ENCODE measurements around the gene MYO18A. TPM values are rescaled to one million over a fixed set of nuclear protein-coding genes. Genes with fewer than 3 reads are reported as not detected.
A peak's percentile ranks its signal among the peaks of the same experiment; 100 is the strongest.
"Not testable (repeated sequence)": the region's sequence is repeated elsewhere in the genome, so short reads cannot be mapped to it uniquely, and the experiment has no call there.

MYO18A gene
- total RNA-seq, 1 donor from 2014 or later: 317 TPM

DNA sequence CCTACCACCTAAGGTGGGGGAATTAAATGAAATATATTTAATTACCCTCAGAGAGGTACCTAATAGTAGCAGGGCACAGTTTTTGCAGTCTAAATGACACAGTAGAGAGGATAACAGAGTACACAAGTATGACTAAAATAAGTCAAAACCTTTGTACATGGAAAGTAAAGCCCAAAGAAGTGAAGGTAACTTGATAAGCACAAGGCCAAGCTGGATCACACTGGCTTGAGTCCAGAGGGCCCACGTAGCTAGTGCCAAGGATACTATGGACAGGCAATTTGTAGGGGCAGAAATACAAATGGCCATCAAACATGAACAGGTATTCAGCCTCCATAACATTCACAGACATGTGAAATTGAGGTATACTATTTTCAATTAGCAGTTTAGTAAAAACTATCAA lies 7.6 kb downstream of the MYO18A start:
- intact Hi-C loops (cut with DNase I): no loop called here
- peak; percentile 50 for DNase-seq (ENCODE audit: low spot score)

DNA sequence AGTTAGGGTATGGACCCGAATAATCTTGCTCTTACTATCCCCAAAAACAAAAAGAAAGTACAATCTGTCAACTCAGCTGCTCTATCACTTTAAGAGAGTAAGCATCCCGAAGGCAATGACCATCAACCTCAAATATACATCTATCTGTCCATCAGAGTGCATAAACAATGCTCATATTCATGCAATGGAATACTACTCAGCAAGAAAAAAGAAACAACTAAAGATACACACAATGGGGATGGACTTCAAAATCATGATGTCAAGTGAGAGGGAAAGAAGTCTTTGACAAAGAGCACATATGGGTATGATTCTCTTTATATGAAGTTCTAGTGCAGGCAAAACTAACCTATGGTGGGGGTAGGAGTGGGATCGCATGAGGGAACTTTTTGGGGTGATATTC lies 9.5 kb downstream of the MYO18A start:
- intact Hi-C loops (cut with DNase I): no loop called here
- DNase-seq (ENCODE audit: low spot score): no peak

- intact Hi-C loops (cut with DNase I): no loop called here
- peak; percentile 66 for DNase-seq (ENCODE audit: low spot score)
Observed at GRCh38 chr17:29169806-29170591, 10.2 kb downstream of the MYO18A start.

GRCh38 chr17:29168759-29169126 lies 11.5 kb downstream of the MYO18A start:
- intact Hi-C loops (cut with DNase I): not testable (repeated sequence)
- peak; percentile 35 for DNase-seq (ENCODE audit: low spot score)

GRCh38 chr17:29168079-29168758 lies 12.0 kb downstream of the MYO18A start:
- DNase-seq (ENCODE audit: low spot score): peak; percentile 71
- intact Hi-C loops (cut with DNase I): no loop called here

- no peak for DNase-seq (ENCODE audit: low spot score)
- intact Hi-C loops (cut with DNase I): no loop called here
Observed at GRCh38 chr17:29167393-29168078, 12.7 kb downstream of the MYO18A start.

GRCh38 chr17:29166507-29166887 lies 13.7 kb downstream of the MYO18A start:
- DNase-seq (ENCODE audit: low spot score): peak; percentile 55
- intact Hi-C loops (cut with DNase I): no loop called here

GRCh38 chr17:29165800-29166506 lies 14.2 kb downstream of the MYO18A start:
- peak; percentile 66 for DNase-seq (ENCODE audit: low spot score)
- intact Hi-C loops (cut with DNase I): no loop called here

DNA sequence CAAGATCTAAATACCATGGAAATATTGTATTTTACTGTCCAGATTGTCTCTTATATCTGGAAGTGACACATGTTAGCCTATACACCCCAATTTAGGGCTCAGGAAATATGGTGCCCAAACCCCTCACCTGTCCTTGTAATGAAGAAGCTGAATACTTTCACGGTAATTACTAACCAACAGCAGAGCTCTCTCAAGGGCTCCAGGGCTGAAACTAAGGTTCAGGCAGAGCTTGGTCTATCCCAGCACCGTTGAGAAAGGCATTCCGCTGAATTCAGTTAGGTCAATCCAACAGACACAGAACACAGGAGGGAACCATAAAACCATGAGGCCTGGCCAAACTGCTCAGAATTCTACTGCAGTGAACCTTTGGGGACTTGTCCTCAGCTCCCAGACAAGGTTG lies 14.9 kb downstream of the MYO18A start:
- intact Hi-C loops (cut with DNase I): no loop called here
- peak; percentile 54 for DNase-seq (ENCODE audit: low spot score)

DNA sequence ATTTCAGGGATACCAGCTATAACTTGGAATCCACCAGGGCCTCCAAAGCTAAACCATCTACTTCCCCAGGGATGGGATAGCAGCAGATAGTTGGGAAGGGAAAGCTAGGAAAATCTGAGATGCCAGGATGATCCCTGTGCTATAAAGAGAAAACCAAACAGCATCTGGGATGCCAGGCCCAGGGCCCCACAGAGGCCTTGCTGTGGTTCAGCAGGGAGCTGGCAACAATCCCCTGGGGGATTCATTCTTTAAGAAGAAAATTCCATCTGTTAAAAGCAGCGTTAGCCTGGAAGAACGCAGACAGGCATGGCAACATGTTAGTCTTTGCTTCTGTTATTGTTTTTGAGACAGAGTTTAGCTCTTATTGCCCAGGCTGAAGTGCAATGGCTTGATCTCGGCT lies 16.6 kb downstream of the MYO18A start:
- intact Hi-C loops (cut with DNase I): no loop called here
- DNase-seq (ENCODE audit: low spot score): no peak

DNA sequence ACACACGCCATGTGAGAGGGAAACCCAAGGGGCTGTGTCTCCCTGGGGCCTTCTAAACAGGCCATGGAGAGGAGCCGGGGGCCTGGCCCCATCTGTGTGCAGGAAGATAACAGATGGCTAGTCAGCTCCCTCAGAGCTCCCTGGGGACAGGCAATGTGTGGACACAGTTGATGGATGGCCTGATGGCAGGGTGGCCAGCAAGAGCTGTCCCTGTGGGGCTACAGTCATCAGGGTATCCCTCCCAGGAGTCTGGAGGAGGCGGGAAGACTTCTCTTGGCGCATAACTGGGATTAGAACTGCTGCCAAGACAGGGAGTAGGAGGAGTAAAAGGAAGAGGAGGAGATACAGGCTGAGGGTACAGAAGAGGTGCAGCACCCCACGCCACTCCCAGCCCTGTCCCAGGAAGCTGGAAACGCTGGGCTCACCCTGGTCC lies 17.3 kb downstream of the MYO18A start:
- intact Hi-C loops (cut with DNase I): no loop called here

GRCh38 chr17:29162082-29162908 lies 17.9 kb downstream of the MYO18A start:
- intact Hi-C loops (cut with DNase I): no loop called here

More for the DNA sequence above, 17.3 kb downstream of the MYO18A start:
- peak; percentile 66 for DNase-seq (ENCODE audit: low spot score)

DNA sequence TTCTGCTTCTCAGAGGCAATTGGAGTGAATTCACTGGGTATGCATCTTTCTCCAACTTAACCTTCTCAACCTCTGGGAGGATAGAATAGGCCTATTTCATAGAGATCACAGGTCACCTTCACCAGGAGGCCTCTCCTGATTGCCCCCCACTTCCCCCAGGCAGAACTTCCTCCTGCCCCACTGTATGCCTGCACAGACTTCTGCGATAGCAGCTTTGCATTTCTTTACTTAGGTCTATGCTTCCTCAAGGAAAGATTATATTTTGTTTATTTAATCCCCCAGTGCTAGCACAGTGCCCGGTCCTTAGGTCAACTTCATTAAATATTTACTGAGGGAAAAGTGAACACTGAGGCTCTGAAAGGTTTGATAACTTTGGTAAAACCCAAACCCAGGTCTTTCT lies 19.9 kb downstream of the MYO18A start:
- intact Hi-C loops (cut with DNase I): no loop called here
- no peak for DNase-seq (ENCODE audit: low spot score)

More at GRCh38 chr17:29162082-29162908, 17.9 kb downstream of the MYO18A start:
- peak; percentile 63 for DNase-seq (ENCODE audit: low spot score)

DNA sequence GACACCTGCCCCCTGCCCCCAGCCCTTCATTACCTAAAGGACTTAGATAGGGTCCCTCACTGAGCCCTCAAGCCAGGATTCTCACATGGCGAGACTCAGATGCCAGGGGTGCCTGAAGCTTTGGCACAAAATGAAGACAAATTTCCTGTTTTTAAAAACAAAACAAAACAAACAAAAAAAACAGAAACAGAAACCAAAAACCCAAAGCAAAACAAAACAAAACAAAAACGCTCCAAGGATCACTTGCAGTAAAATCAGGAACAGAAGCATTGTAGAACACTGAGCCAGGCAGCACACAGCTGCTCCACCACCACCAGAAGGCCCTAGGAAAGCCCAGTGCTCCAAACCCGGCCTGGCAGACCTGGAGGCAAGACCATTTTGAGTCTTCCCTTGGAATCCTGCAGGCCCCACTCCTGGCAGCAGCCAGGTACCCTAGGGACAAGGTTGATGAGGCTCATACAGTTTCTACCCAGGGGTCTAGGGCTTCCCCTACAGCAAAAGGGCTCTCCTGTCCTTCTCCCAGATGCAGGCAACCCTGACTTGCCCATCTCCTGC lies 20.8 kb downstream of the MYO18A start:
- intact Hi-C loops (cut with DNase I): no loop called here
- DNase-seq (ENCODE audit: low spot score): no peak

GRCh38 chr17:29158488-29159275 lies 21.5 kb downstream of the MYO18A start:
- intact Hi-C loops (cut with DNase I): no loop called here
- no peak for DNase-seq (ENCODE audit: low spot score)

DNA sequence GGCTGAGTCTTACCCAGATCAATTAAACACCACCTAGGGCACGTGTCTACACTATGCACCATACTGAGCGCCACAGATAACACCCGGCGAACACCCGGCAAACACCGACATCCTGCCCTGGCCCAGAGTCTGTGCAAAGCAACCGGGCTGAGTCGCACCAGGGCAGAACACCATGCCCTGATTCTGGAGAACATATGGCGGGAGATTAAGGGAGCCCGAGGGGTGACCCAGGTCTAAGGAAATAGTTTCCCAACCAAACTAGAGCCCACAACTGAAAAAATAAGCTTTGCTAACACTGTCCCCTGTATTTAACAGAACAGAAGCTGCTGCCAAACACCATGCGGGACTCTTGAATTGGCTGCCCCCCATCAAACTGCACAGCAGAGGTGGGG lies 22.1 kb downstream of the MYO18A start:
- intact Hi-C loops (cut with DNase I): no loop called here
- no peak for DNase-seq (ENCODE audit: low spot score)

GRCh38 chr17:29157310-29157709 lies 22.9 kb downstream of the MYO18A start:
- intact Hi-C loops (cut with DNase I): no loop called here
- DNase-seq (ENCODE audit: low spot score): no peak

DNA sequence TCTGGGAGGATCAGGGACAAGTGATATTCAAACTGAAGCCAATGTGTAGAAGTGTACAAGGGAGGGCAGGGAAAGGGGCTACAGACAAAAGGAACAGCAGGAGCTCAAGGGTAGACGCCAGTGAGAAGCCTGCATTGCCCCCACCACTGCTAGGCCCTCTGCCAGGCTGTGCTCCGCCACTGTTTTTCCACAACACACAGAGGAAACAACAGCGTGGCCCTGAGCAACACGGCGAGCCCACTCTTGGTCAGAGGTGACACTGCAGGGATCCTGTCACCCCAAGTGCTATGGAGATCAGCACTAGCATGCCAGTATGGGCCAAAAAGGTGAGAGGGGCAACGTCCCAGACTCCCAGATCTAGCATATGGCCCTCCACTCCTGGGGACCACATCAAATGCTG lies 23.4 kb downstream of the MYO18A start:
- intact Hi-C loops (cut with DNase I): no loop called here
- no peak for DNase-seq (ENCODE audit: low spot score)

Data from cardiac septum (tissue), 1 donor.